Stimulated activated CD4-positive, alpha-beta T cell treated with anti-CD3 and anti-CD28 coated beads, Interleukin-12 subunit alpha, Interleukin-12 subunit beta, amount 100 ng/mL, for 4 hours (primary cell): ENCODE data around the gene NR5A1.

Source experiments
- DNase-seq: peaks from one replicate; pipeline ENCODE4 v3.0.0-alpha.2; 2020

NR5A1 gene

GRCh38 chr9:124437086-124437485, 70.1 kb downstream of the NR5A1 start:
- DNase-seq, result no peak

- DNase-seq, result no peak
Observed at GRCh38 chr9:124436320-124436719, 70.9 kb downstream of the NR5A1 start.
